GM06990 (cell line): ENCODE data around the gene TRIM60.

Experiments
- DNase-seq: peaks from one replicate; pipeline ENCODE4 v3.0.0-alpha.2; 2011; ENCODE audit not compliant: insufficient read length; ENCODE audit errors: extremely low read depth
- H3K27me3 ChIP-seq: replicated peaks from 2 replicates; pipeline ENCODE4 v1.6.0; 2011; ENCODE audit warnings: low read length; ENCODE audit not compliant: control insufficient read depth, insufficient read depth
- H3K36me3 ChIP-seq: 2 replicates; pipeline ENCODE4 v1.5.1; 2011; ENCODE audit warnings: low read length; ENCODE audit not compliant: control insufficient read depth, insufficient read depth
- H3K4me3 ChIP-seq: replicated peaks from 2 replicates; pipeline ENCODE4 v1.5.1; 2011; ENCODE audit warnings: low read depth, mild to moderate bottlenecking, control low read depth, low read length
- TF ChIP-seq, protein P1 (sequence below): IDR thresholded peaks from 2 replicates; pipeline ENCODE4 v1.5.1; 2011; ENCODE audit warnings: low read length, control low read depth, mild to moderate bottlenecking, inconsistent platforms; ENCODE audit not compliant: insufficient read depth, poor library complexity, severe bottlenecking

The TRIM60 gene

DNA sequence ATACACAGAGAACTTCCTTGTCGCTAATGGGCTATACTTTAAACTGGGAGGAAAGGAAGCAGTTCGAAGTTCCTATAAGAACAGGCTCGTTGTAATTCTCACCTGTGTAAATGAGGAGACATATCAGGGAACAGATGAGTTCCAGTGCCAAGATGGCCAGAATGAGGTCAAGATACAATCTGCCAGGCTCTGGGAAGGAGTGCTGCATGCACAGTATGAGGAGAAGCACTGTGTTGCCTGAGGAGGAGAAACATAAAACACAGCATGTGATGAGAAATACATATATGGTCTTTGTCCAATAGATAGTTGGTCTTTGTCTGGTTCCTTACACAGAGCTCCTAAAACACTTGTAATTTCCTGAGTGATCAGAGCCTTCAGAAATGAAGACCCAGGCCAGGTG lies 56.6 kb downstream of the TRIM60 start:
- no peaks in the 10 kb centered on the region for H3K27me3 ChIP-seq
- DNase-seq = no peak
- TF ChIP-seq, protein P1, sequence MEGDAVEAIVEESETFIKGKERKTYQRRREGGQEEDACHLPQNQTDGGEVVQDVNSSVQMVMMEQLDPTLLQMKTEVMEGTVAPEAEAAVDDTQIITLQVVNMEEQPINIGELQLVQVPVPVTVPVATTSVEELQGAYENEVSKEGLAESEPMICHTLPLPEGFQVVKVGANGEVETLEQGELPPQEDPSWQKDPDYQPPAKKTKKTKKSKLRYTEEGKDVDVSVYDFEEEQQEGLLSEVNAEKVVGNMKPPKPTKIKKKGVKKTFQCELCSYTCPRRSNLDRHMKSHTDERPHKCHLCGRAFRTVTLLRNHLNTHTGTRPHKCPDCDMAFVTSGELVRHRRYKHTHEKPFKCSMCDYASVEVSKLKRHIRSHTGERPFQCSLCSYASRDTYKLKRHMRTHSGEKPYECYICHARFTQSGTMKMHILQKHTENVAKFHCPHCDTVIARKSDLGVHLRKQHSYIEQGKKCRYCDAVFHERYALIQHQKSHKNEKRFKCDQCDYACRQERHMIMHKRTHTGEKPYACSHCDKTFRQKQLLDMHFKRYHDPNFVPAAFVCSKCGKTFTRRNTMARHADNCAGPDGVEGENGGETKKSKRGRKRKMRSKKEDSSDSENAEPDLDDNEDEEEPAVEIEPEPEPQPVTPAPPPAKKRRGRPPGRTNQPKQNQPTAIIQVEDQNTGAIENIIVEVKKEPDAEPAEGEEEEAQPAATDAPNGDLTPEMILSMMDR = no peak
- H3K36me3 ChIP-seq = no peaks in the 10 kb centered on the region
- H3K4me3 ChIP-seq = no peak overlapping the region
